Kidney tubule cell (primary cell): ENCODE measurements around the gene DUSP14.
A peak's percentile ranks its signal among the peaks of the same experiment; 100 is the strongest.

Source experiments
- DNase-seq: peaks from one replicate; pipeline ENCODE4 v3.0.0-alpha.2; 2018; ENCODE audit warnings: low spot score

The DUSP14 gene

DNA sequence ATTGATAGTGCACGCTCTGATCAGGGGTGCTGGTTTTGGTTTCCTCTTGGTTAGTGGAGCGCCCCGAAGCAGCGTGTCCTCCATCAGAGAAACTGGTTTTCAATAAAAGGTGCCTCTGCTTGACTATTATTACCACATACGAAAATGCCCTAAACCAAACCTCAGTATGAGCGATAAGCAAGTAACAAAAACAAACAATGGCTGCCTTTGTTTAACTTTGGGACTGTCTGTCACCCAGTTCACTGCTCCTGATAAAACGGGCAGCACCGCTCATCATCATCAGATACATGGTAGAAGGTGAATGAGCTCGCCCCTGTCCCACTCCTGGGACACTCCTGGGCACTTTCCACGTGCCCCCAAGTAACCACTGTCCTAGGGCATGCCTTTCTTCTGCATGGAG is 24.0 kb downstream of the DUSP14 start:
- no peak for DNase-seq

- DNase-seq = peak; percentile 28
Observed at GRCh38 chr17:37516127-37516571, 26.5 kb downstream of the DUSP14 start.

- DNase-seq = no peak
Observed at GRCh38 chr17:37517881-37518280, 28.2 kb downstream of the DUSP14 start.

DNA sequence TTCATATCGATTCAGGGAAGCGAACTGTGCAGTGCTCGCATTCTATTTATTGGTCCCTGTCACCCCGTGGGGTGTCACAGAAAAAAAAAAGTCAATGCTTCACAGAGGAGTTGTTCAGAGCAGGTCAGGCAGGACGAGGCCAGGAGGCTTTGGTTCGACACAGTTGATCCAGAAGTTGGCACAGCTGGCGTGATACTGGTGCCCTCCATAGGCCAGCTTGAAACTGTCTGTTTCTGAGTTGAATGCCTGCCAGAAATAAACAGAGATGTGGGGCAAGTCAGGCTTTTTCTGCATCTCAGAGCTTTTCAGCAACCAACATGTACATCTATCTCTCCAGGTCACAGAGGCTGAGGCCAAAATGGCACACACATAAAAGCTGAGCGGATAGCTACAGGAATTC is 29.1 kb downstream of the DUSP14 start:
- no peak for DNase-seq

- no peak for DNase-seq
Observed at GRCh38 chr17:37519251-37519985, 29.7 kb downstream of the DUSP14 start.

DNA sequence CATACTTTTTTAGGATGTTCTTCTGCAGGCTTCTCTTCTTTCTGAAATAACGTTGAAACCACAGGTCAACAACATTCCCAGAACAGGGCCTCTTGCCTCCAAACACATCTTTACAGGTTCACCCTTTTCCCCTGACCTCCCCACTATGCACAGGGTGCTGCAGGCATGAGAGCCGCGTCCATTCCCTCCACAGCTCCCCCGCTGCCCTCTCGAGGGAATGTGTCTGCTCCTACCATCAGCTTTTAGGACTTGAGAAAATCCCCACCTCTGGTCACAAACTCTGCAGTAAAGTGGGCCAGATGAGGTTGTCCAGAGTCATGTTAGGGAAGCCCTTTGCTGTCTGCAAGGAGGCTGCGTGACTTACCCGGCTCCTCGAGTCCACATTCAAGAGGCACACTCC is 30.5 kb downstream of the DUSP14 start:
- no peak for DNase-seq

DNA sequence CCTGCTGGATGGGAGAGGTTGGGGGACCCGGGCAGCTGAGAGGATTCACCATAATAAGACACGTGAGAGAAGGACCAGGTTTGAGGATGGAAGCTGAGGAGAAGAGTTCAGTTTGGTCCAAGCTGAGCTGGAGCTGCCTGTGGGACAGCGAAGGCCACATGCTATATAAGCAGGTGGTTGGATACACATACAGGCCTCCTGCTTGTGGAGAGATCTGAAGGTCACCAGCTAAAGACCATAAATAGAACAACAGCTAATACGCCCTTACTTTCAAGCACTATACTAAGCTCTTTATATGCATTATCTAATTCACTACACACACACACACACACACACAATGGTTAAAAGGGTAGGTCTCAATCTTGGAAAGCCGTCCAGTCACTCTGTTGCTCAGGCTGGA is 32.1 kb downstream of the DUSP14 start:
- no peak for DNase-seq

- DNase-seq = no peak
Observed at GRCh38 chr17:37523715-37524219, 34.1 kb downstream of the DUSP14 start.

GRCh38 chr17:37527249-37527851 is 37.7 kb downstream of the DUSP14 start:
- DNase-seq = peak; percentile 70

- DNase-seq = no peak
Observed at GRCh38 chr17:37530420-37530819, 40.7 kb downstream of the DUSP14 start.

GRCh38 chr17:37532756-37533155 is 43.1 kb downstream of the DUSP14 start:
- DNase-seq = no peak

DNA sequence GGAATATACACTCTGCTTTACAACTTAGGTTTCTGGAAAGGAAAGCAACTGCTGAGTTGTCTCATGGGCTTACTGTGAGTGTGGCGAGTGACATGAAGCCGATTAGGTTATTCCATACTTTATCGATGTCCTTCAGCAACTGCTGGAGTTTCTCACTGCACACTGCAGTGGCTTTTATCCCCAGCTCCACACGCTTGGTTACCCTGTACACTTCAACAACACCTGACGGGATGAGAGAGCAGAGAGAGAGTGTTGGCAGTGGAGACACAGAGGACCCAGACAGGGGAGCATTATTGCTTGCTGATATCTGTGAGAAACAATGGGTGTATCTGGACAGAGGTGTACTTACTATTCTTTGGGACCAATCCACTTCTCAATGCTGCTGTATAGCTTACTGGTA is 46.2 kb downstream of the DUSP14 start:
- no peak for DNase-seq

GRCh38 chr17:37538981-37539659 is 49.4 kb downstream of the DUSP14 start:
- DNase-seq = no peak

GRCh38 chr17:37541880-37542660 is 52.4 kb downstream of the DUSP14 start:
- peak; percentile 32 for DNase-seq

DNA sequence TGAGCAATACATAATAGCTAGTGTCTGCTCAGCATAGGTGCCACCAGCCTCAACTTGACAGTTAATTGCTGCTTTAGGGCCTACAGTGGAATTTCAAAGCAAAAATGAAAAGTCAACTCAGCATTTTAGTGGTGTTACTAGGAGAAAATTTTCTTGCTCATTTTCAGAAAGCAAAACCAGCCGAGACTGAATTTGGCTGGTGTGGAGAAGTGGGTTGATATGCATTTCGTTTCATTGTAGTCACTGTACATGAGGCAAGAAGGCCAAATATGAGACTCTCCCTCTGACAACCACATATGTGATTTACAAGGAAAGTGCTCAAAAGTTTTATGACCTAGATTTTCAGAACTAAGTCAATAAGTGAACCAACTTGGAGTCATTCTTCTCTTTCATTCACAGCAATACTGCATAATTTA is 54.0 kb downstream of the DUSP14 start:
- DNase-seq = no peak

DNA sequence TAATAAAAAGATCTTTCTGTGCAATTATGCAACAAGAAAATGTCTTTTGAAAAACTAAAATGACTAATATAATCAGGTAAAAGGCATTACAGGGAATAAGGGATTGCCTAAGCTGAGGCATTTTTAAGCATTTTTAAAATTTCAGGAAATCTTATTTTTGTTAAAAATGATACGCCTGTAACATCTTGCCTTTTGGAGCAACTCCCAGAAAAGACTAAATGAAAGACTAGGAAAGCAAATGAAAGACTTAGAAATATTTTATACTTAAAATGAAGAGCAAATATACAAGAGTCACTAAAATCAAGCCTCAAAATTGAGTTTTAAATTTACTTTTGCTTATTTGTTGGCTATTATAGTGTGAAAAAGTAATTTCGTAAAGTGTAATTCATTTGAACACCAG is 55.8 kb downstream of the DUSP14 start:
- no peak for DNase-seq

DNA sequence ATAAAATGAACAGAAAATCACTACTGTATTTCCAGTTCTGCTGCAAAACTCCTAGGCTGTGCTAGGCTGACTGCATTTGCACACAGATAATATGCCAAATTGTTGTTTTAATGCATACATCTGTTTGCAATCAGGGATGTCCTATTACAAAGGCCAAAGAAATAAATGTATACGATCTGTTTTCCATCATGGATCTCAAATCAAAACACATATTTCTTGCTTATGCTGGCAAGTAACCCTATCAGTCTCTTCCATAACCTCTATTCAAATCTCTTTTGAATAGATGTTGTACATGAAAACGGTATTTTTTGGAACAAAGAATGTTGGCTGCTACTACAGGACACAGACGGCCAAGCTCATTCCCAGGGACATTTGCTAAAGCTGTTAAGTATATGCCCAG is 56.6 kb downstream of the DUSP14 start:
- DNase-seq = no peak

DNA sequence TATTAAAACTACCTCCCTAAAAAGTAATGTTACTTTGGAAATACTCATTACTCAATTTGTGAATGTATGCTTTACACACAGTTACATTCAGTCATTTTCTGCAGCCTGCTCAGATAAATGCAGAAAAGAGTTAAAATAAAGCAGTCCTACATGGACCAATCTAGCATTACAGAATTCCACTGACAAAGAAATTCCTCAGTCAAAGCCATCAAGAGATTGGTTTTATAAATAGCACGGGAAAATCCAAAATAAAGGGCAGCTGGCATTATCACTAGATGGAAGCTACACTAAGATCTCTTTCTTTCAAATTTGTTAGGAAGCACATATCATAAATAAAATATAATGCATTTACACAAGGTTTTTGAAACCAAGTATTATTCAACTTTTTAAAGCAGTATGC is 58.3 kb downstream of the DUSP14 start:
- no peak for DNase-seq

DNA sequence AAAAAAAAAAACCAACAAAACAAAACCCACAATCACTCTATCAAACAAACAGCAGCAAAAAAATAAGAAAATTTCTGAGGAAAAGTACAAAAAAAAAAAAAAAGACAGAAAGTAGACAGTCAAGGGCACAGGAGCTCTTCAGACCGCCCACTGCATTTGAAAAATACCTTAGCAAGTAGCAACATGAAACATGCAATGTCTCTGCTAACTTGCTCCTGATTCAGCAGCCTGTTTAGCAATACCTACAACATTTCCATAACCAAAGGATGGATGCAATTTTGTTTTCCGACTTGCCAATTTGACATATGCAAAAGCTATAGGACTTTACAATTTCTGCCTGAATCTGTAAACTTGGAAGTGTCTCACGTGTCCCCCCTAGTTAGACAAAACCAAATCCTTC is 62.1 kb downstream of the DUSP14 start:
- no peak for DNase-seq

DNA sequence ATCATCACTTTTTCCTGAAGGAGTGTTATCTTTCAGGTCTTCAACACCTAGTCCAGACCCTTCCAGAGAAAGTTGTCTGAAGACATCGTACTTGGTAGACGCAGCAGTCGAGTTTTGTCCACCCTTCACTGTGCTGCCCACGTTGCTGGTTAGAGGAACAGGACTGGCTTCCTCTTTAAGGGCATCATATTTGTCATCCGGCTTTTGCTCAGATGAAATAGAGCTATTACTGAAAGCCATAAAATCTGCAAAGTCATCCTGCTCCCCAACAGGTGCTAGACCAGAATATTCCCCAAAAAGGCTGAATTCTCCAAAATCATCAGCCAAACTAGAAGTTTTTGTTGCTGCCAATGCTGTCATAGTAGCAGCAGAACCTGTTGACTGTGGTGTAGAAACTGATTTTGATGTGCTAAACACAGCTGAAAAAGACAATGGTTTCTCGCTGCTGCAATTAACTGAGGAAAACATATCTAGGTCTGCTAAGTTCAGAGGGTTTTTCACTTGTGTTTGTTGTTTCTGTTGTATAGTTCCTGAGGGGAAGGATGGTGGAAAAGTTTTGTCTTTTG is 63.8 kb downstream of the DUSP14 start:
- no peak for DNase-seq

DNA sequence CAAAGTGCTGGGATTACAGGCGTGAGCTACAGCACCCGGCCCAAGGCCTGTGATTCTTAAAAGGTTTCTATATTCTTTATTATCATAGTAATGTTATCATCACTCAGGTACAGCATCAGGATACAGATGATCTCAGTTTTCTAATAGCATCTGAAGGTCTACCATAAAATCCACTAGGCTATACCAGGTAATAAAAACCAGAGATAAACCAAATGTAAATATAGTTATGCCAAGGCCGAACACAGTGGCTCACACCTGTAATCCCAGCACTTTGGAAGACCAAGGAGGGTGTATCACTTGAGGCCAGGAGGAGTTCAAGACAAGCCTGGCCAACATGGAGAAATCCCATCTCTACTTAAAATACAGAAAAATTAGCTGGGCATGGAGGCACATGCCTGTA is 65.7 kb downstream of the DUSP14 start:
- DNase-seq = no peak

GRCh38 chr17:37557482-37557881 is 67.8 kb downstream of the DUSP14 start:
- DNase-seq = no peak
